K562 (cell line): Measurements from ENCODE around the gene WDR64. TPM values are rescaled to one million over a fixed set of nuclear protein-coding genes. Genes with fewer than 3 reads are reported as not detected.
A peak's percentile ranks its signal among the peaks of the same experiment; 100 is the strongest.
"Not testable (repeated sequence)": the region's sequence is repeated elsewhere in the genome, so short reads cannot be mapped to it uniquely, and the experiment has no call there.

Source experiments
- ARHGAP35 ChIP-seq: fragments of 450-650 bp; IDR thresholded peaks from 2 replicates; pipeline ENCODE4 v1.6.1; 2018; ENCODE audit not compliant: partially characterized antibody
- C11orf30 ChIP-seq: fragments of 450-650 bp; IDR thresholded peaks from 2 replicates; pipeline ENCODE4 v1.6.1; 2016; ENCODE audit warnings: low read depth, mild to moderate bottlenecking
- CBFA2T3 ChIP-seq: fragments of 450-650 bp; IDR thresholded peaks from 2 replicates; pipeline ENCODE4 v1.6.1; 2017
- CC2D1A ChIP-seq: fragments of 450-650 bp; IDR thresholded peaks from 2 replicates; pipeline ENCODE4 v1.6.1; 2017; ENCODE audit warnings: mild to moderate bottlenecking
- CXXC5 ChIP-seq: fragments of 250-450 bp; sonication (Bioruptor Pico); IDR thresholded peaks from 2 replicates; pipeline ENCODE4 v1.8.0; 2022; ENCODE audit warnings: inconsistent platforms, mild to moderate bottlenecking, moderate library complexity
- EHMT2 ChIP-seq: fragments of 450-650 bp; IDR thresholded peaks from 2 replicates; pipeline ENCODE4 v1.6.1; 2018; ENCODE audit warnings: antibody characterized with exemption
- EP300 ChIP-seq: IDR thresholded peaks from 2 replicates; pipeline ENCODE4 v1.6.1; 2012; ENCODE audit warnings: low read length, improper control_type of control experiment
- EP400 ChIP-seq: fragments of 450-650 bp; IDR thresholded peaks from 2 replicates; pipeline ENCODE4 v1.6.1; 2017; ENCODE audit warnings: antibody characterized with exemption, mild to moderate bottlenecking, moderate library complexity
- HDGF ChIP-seq: fragments of 450-650 bp; IDR thresholded peaks from 2 replicates; pipeline ENCODE4 v1.6.1; 2016
- HLTF ChIP-seq: fragments of 450-650 bp; IDR thresholded peaks from 2 replicates; pipeline ENCODE4 v1.6.1; 2016
- L3MBTL2 ChIP-seq: fragments of 450-650 bp; IDR thresholded peaks from 2 replicates; pipeline ENCODE4 v1.6.1; 2016; ENCODE audit warnings: mild to moderate bottlenecking, moderate library complexity
- MAFG ChIP-seq: fragments of 450-650 bp; conservative IDR thresholded peaks from 2 replicates; pipeline ENCODE4 v1.6.1; 2016; ENCODE audit warnings: missing genetic modification characterization, missing compliant biosample characterization
- MCM7 ChIP-seq, 2 experiments: fragments of 450-650 bp; IDR thresholded peaks; 2 replicates each; pipeline ENCODE4 v1.6.1; 2016 to 2018
- MTA1 ChIP-seq: fragments of 450-650 bp; IDR thresholded peaks from 2 replicates; pipeline ENCODE4 v1.6.1; 2017; ENCODE audit warnings: borderline replicate concordance
- MTA2 ChIP-seq: fragments of 450-650 bp; IDR thresholded peaks from 2 replicates; pipeline ENCODE4 v1.6.1; 2016; ENCODE audit warnings: low read depth
- NCOR1 ChIP-seq: fragments of 450-650 bp; IDR thresholded peaks from 2 replicates; pipeline ENCODE4 v1.6.1; 2016; ENCODE audit warnings: mild to moderate bottlenecking, moderate library complexity
- NFATC3 ChIP-seq: fragments of 450-650 bp; IDR thresholded peaks from 2 replicates; pipeline ENCODE4 v1.6.1; 2017; ENCODE audit warnings: mild to moderate bottlenecking
- NFE2 ChIP-seq: IDR thresholded peaks from 2 replicates; pipeline ENCODE4 v1.6.1; 2014; ENCODE audit warnings: antibody characterized with exemption, low read depth
- NFIC ChIP-seq: fragments of 450-650 bp; IDR thresholded peaks from 2 replicates; pipeline ENCODE4 v1.6.1; 2017; ENCODE audit warnings: mild to moderate bottlenecking, inconsistent platforms
- NFRKB ChIP-seq: fragments of 450-650 bp; IDR thresholded peaks from 2 replicates; pipeline ENCODE4 v1.6.1; 2016; ENCODE audit warnings: low read depth
- OTX1 ChIP-seq: fragments of 450-650 bp; formaldehyde crosslinking; IDR thresholded peaks from 2 replicates; pipeline ENCODE4 v1.4.0; 2022; ENCODE audit warnings: mild to moderate bottlenecking
- POLR2B ChIP-seq: fragments of 450-650 bp; IDR thresholded peaks from 2 replicates; pipeline ENCODE4 v1.6.1; 2018; ENCODE audit warnings: low read depth; ENCODE audit not compliant: partially characterized antibody
- RAD51 ChIP-seq: fragments of 450-650 bp; IDR thresholded peaks from 2 replicates; pipeline ENCODE4 v1.7.1; 2016; ENCODE audit warnings: low read depth, mild to moderate bottlenecking, borderline replicate concordance
- SMARCA4 ChIP-seq: fragments of 450-650 bp; IDR thresholded peaks from 2 replicates; pipeline ENCODE4 v1.6.1; 2016
- SMARCC2 ChIP-seq: fragments of 450-650 bp; IDR thresholded peaks from 2 replicates; pipeline ENCODE4 v1.6.1; 2017; ENCODE audit warnings: antibody characterized with exemption, moderate library complexity, mild to moderate bottlenecking, low read depth
- TAF7 ChIP-seq: fragments of 450-650 bp; IDR thresholded peaks from 2 replicates; pipeline ENCODE4 v1.6.1; 2016; ENCODE audit warnings: missing genetic modification characterization, missing compliant biosample characterization
- TAL1 ChIP-seq: fragments of 450-650 bp; IDR thresholded peaks from 2 replicates; pipeline ENCODE4 v1.6.1; 2016; ENCODE audit warnings: mild to moderate bottlenecking
- THRAP3 ChIP-seq: fragments of 450-650 bp; IDR thresholded peaks from 2 replicates; pipeline ENCODE4 v1.6.1; 2016; ENCODE audit warnings: mild to moderate bottlenecking, inconsistent platforms, borderline replicate concordance
- TOE1 ChIP-seq, 2 experiments: fragments of 450-650 bp in 1 of 2; sonication (generic) in 1 of 2; formaldehyde crosslinking in 1 of 2; IDR thresholded peaks; 2 replicates each; pipeline versions ENCODE4 v1.7.1 to v1.8.0; 2016 to 2022; ENCODE audit warnings: borderline replicate concordance in 2 of 2, mild to moderate bottlenecking in 2 of 2, antibody characterized with exemption in 1 of 2, inconsistent platforms in 1 of 2, low read depth in 1 of 2, missing genetic modification reagents in 1 of 2, moderate library complexity in 1 of 2
- TRIM24 ChIP-seq, 2 experiments: fragments of 450-650 bp; IDR thresholded peaks; 2 replicates each; pipeline ENCODE4 v1.6.1; 2016
- ZEB2 ChIP-seq: fragments of 450-650 bp; IDR thresholded peaks from 2 replicates; pipeline ENCODE4 v1.6.1; 2016
- ZNF316 ChIP-seq: fragments of 450-650 bp; IDR thresholded peaks from 2 replicates; pipeline ENCODE4 v1.6.1; 2016
- polyA plus RNA-seq, 8 experiments: library from polyadenylated mRNA; depleted of rRNA in 4 of 8; stranded (reverse) in 5 of 8; unstranded in 3 of 8; fragments of >200 nt; fragmentation: Nextera tagmentation in 2 of 8; fragmentation: Illumina TruSeq in 1 of 8; extraction: Ambion mirVana in 2 of 8; extraction: Trizol in 1 of 8; gene quantifications; 2 replicates each; pipeline versions ENCODE4 v1.2.1 to v1.2.3, GENCODE V29; 2011 to 2014; ENCODE audit warnings: inconsistent platforms in 1 of 8, missing spikeins in 1 of 8
- total RNA-seq, 7 experiments: library from RNA; depleted of rRNA in 6 of 7; stranded (reverse); fragments of >200 nt in 6 of 7; fragmentation: Illumina TruSeq in 2 of 7; extraction: Trizol in 2 of 7; gene quantifications; 2 replicates each; pipeline versions ENCODE4 v1.2.1 to v1.2.3, GENCODE V29; 2011 to 2021; ENCODE audit warnings: low replicate concordance in 1 of 7
- TF ChIP-seq, protein P1 (sequence below), 2 experiments: fragments of 450-650 bp in 1 of 2; IDR thresholded peaks; 2 replicates each; pipeline ENCODE4 v1.6.1; 2011 to 2017; ENCODE audit warnings: low read depth in 2 of 2, antibody characterized with exemption in 1 of 2, borderline replicate concordance in 1 of 2, low read length in 1 of 2, mild to moderate bottlenecking in 1 of 2, mixed read lengths in 1 of 2; ENCODE audit not compliant: control insufficient read depth in 1 of 2

The WDR64 gene
- total and polyA plus RNA-seq, 9 of the 15 experiments (the other 6 are each of a cell fraction or from before 2014, with no cell fraction given), result 0.06 to 0.29 (median 0.19) TPM; not detected in 5

DNA sequence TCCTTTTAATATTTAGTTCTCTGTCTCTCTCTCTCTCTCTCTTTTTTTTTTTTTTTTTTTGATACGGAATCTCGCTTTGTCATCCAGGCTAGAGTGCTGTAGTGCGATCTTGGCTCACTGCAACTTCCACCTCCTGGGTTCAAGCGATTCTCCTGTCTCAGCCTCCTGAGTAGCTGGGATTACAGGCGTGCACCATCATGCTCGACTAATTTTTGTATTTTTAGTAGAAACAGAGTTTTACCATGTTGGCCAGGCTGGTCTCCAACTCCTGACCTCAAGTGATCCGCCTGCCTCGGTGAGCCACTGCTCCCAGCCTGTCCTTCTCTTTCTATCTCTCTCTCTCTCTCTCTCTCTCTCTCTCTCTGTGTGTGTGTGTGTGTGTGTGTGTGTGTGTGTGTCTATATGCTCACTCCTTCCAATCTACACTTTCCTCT, 83.4 kb downstream of the WDR64 start (continued):
- TF ChIP-seq MTA1, result peak; percentile 69
- TF ChIP-seq HDGF, result peak; percentile 96
- TF ChIP-seq NCOR1, result peak; percentile 4; the same call in 1 of the 2 replicates
- TF ChIP-seq SMARCA4, result peak; percentile 80
- TF ChIP-seq POLR2B, result peak; percentile 30
- peak; percentile 76 for TF ChIP-seq NFE2
- TF ChIP-seq ARHGAP35, result peak; percentile 55
- TF ChIP-seq THRAP3, result peak; percentile 41
- TF ChIP-seq TAF7 (tag), result peak; percentile 27; the same call in 1 of the 2 replicates
- peak; percentile 69 for TF ChIP-seq TAL1
- TF ChIP-seq NFATC3, result peak; percentile 45; the same call in 1 of the 2 replicates
- TF ChIP-seq HLTF, result peak; percentile 77; the same call in 1 of the 2 replicates
- TF ChIP-seq, protein P1, sequence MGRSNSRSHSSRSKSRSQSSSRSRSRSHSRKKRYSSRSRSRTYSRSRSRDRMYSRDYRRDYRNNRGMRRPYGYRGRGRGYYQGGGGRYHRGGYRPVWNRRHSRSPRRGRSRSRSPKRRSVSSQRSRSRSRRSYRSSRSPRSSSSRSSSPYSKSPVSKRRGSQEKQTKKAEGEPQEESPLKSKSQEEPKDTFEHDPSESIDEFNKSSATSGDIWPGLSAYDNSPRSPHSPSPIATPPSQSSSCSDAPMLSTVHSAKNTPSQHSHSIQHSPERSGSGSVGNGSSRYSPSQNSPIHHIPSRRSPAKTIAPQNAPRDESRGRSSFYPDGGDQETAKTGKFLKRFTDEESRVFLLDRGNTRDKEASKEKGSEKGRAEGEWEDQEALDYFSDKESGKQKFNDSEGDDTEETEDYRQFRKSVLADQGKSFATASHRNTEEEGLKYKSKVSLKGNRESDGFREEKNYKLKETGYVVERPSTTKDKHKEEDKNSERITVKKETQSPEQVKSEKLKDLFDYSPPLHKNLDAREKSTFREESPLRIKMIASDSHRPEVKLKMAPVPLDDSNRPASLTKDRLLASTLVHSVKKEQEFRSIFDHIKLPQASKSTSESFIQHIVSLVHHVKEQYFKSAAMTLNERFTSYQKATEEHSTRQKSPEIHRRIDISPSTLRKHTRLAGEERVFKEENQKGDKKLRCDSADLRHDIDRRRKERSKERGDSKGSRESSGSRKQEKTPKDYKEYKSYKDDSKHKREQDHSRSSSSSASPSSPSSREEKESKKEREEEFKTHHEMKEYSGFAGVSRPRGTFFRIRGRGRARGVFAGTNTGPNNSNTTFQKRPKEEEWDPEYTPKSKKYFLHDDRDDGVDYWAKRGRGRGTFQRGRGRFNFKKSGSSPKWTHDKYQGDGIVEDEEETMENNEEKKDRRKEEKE (IDR thresholded peaks at IDR 0.05; ENCODE audit: borderline replicate concordance in 1 of 2, control insufficient read depth in 1 of 2, low read depth in 2 of 2, low read length in 1 of 2), result 0 out of 4 replicates have a peak, but pooled peaks of 1 of the 2 experiments have one; percentile 48
- TF ChIP-seq ZEB2, result peak; percentile 69; the same call in 1 of the 2 replicates
- TF ChIP-seq CXXC5 (CRISPR knock-in tag), result peak; percentile 37; the same call in 1 of the 2 replicates
- peak; percentile 72; the same call in 1 of the 2 replicates for TF ChIP-seq CC2D1A
- peak; percentile 33; the same call in 1 of the 2 replicates for TF ChIP-seq EP300
- TF ChIP-seq MAFG, result peak; percentile 76
- TF ChIP-seq OTX1 (CRISPR knock-in tag), result peak; percentile 88; the same call in 1 of the 2 replicates
- peak; percentile 72 to 86; a peak in 2 of 4 replicates for TF ChIP-seq MCM7 (IDR thresholded peaks at IDR 0.05)
- TF ChIP-seq EHMT2, result peak; percentile 87; the same call in 1 of the 2 replicates
- TF ChIP-seq CBFA2T3, result peak; percentile 77
- TF ChIP-seq NFIC, result peak; percentile 42
- TF ChIP-seq NFRKB, result peak; percentile 70; the same call in 1 of the 2 replicates
- TF ChIP-seq C11orf30, result peak; percentile 83; the same call in 1 of the 2 replicates
- peak; percentile 37; the same call in 1 of the 2 replicates for TF ChIP-seq MTA2
- TF ChIP-seq ZNF316, result peak; percentile 84
- peak; percentile 43 to 67; a peak in 2 of 4 replicates for TF ChIP-seq TRIM24 (IDR thresholded peaks at IDR 0.05)
- TF ChIP-seq SMARCC2, result peak; percentile 31; the same call in 1 of the 2 replicates
- peak; percentile 19; the same call in 1 of the 2 replicates for TF ChIP-seq L3MBTL2
- TF ChIP-seq TOE1 (IDR thresholded peaks at IDR 0.05; ENCODE audit: borderline replicate concordance), result peak; percentile 67
- TF ChIP-seq TOE1 (CRISPR knock-in tag; IDR thresholded peaks at IDR 0.05; ENCODE audit: borderline replicate concordance, low read depth), result not testable (repeated sequence)
- TF ChIP-seq RAD51, result peak; percentile 7; the same call in 1 of the 2 replicates
- TF ChIP-seq EP400, result 0 out of 2 replicates have a peak, but pooled peaks have one; percentile 2
